Body of pancreas (tissue), 4 donors: ENCODE data around the gene COQ10A. TPM values are rescaled to one million over a fixed set of nuclear protein-coding genes. Genes with fewer than 3 reads are reported as not detected.

Source experiments
- ATAC-seq: fragments of 150-250 bp; one replicate; pipeline ENCODE4 v1.9.1; 2016
- DNase-seq, 4 donors: peaks; one replicate each; pipeline ENCODE4 v3.0.0-alpha.2; 2019
- H3K27ac ChIP-seq, 4 donors: fragments of 200-600 bp; sonication (generic); 1 replicate in 3 of 4; 2 replicates in 1 of 4; pipeline versions ENCODE4 v1.5.1 to v1.6.1; 2016 to 2019; ENCODE audit warnings: mild to moderate bottlenecking in 1 of 4, mixed read lengths in 1 of 4, moderate library complexity in 1 of 4
- H3K27me3 ChIP-seq, 2 donors: fragments of 200-600 bp; sonication (generic); one replicate each; pipeline ENCODE4 v1.6.0; 2016; ENCODE audit warnings: mild to moderate bottlenecking in 1 of 2
- H3K36me3 ChIP-seq, 2 donors: fragments of 200-600 bp; sonication (generic); replicated peaks in 1 of 2; 2 replicates each; pipeline ENCODE4 v1.5.1; 2016; ENCODE audit warnings: low read depth in 2 of 2; ENCODE audit not compliant: insufficient read depth in 1 of 2
- H3K4me1 ChIP-seq: fragments of 200-600 bp; sonication (generic); one replicate; pipeline ENCODE4 v1.6.0; 2016
- H3K4me3 ChIP-seq, 2 donors: fragments of 200-600 bp; sonication (generic); 1 replicate in 1 of 2; 2 replicates in 1 of 2; pipeline ENCODE4 v1.5.1; 2016 to 2019
- H3K9me3 ChIP-seq, 3 donors: fragments of 200-600 bp; sonication (generic); 1 replicate in 2 of 3; 2 replicates in 1 of 3; pipeline ENCODE4 v1.5.1; 2016
- CTCF ChIP-seq, 7 experiments: fragments of 450-650 bp in 4 of 7; fragments of 200-600 bp in 3 of 7; sonication (generic) in 3 of 7; IDR thresholded peaks; one replicate each; pipeline ENCODE4 v1.5.1; 2016 to 2019; ENCODE audit warnings: antibody characterized with exemption in 7 of 7
- POLR2A ChIP-seq, 3 donors: fragments of 450-650 bp; IDR thresholded peaks; one replicate each; pipeline ENCODE4 v1.6.1; 2016; ENCODE audit warnings: antibody characterized with exemption in 3 of 3, mild to moderate bottlenecking in 2 of 3
- WGBS, 2 donors: methylation state at CpG; one replicate each; pipeline ENCODE4 v1.1.5; 2017; 5-methylcytosine and 5-hydroxymethylcytosine counted together
- intact Hi-C: fragments of 100-400 bp; cut with DNase I; formaldehyde crosslinking; loops from one replicate; pipeline ENCODE4 v1.15.1; 2023
- total RNA-seq, 2 donors: library from RNA; depleted of rRNA; stranded (reverse); fragments of >200 nt; gene quantifications; one replicate each; pipeline ENCODE4 v1.1.0, GENCODE V29; 2016

Gene COQ10A
- total RNA-seq = 10 to 100 TPM; 28.0 to 34.9 TPM

- Histone ChIP-seq H3K27me3 (no peaks in the 10 kb centered on the region), H3K27ac (peak within 1 kb of the TSS; percentile 92 to 100 (median 98)), H3K9me3 (no peaks in the 10 kb centered on the region), H3K36me3 (peaks cover 0 to 3% of the 10 kb centered on the region in 2 donors), H3K4me1 (peaks cover 15% of the 10 kb centered on the region), H3K4me3 (peak within 1 kb of the TSS; percentile 30 to 36)
- ATAC-seq (peak; percentile 94), DNase-seq (peak; percentile 91 to 94 (median 92))
- WGBS, 2 donors = 0 to 2% methylated on average over 16 to 68 of the region's 68 CpGs
- intact Hi-C loops = no loop called here
- TF ChIP-seq POLR2A (IDR thresholded peaks at IDR 0.05) (peak; percentile 94 to 97 (median 96)), CTCF (IDR thresholded peaks at IDR 0.05) (peak; percentile 51 to 90 (median 80))
These were observed at the start of gene COQ10A for GRCh38 chr12:56266693-56267442. Gene COQ10A (plus strand): TSS chr12:56266942. CDS start chr12:56267119, 177 bp downstream.

- ATAC-seq (no peak), DNase-seq (no peak)
- Histone ChIP-seq H3K27me3 (no peaks in the 10 kb centered on the region), H3K36me3 (peaks cover 0 to 3% of the 10 kb centered on the region in 2 donors), H3K27ac (peak overlapping the region in 1 of 4 donors; percentile 97), H3K9me3 (no peaks in the 10 kb centered on the region), H3K4me3 (no peak overlapping the region), H3K4me1 (peaks cover 43% of the 10 kb centered on the region)
- 76 to 93% methylated on average over 9 of the region's 9 CpGs for WGBS, 2 donors
- no peak for TF ChIP-seq CTCF (IDR thresholded peaks at IDR 0.05)
- TF ChIP-seq POLR2A (IDR thresholded peaks at IDR 0.05) = no peak
- intact Hi-C loops = loop anchor here (10.0 kb wide), 1 partner anchor 55 kb away; no protein-coding TSS in a partner anchor
These were observed 46.9 kb upstream of the COQ10A start for GRCh38 chr12:56219840-56220239.

GRCh38 chr12:56220611-56221231, 46.0 kb upstream of the COQ10A start:
- Histone ChIP-seq H3K36me3 (no peaks in the 10 kb centered on the region), H3K27ac (peak overlapping the region; percentile 96 to 98 (median 98)), H3K4me3 (peak overlapping the region; percentile 52 to 66), H3K9me3 (no peaks in the 10 kb centered on the region), H3K27me3 (no peaks in the 10 kb centered on the region), H3K4me1 (peaks cover 52% of the 10 kb centered on the region)
- DNase-seq = peak in 2 of 4 donors; percentile 7 to 41
- intact Hi-C loops = no loop called here
- no peak for ATAC-seq
- WGBS, 2 donors = 4 to 6% methylated on average over 10 of the region's 10 CpGs
- TF ChIP-seq CTCF (IDR thresholded peaks at IDR 0.05) (no peak), POLR2A (IDR thresholded peaks at IDR 0.05) (no peak)

GRCh38 chr12:56221232-56221756, 45.4 kb upstream of the COQ10A start:
- Histone ChIP-seq H3K36me3 (no peaks in the 10 kb centered on the region), H3K4me3 (peak overlapping the region; percentile 52 to 66), H3K9me3 (no peaks in the 10 kb centered on the region), H3K4me1 (peaks cover 49% of the 10 kb centered on the region), H3K27me3 (no peaks in the 10 kb centered on the region), H3K27ac (peak overlapping the region; percentile 96 to 98 (median 98))
- intact Hi-C loops = no loop called here
- peak; percentile 58 to 67 (median 62) for DNase-seq
- TF ChIP-seq POLR2A (IDR thresholded peaks at IDR 0.05) (no peak), CTCF (IDR thresholded peaks at IDR 0.05) (no peak)
- ATAC-seq = no peak
- WGBS, 2 donors = 0 to 1% methylated on average over 20 to 21 of the region's 21 CpGs
